NOMO-1 treated with DMSO at 0.1 percent for 48 hours (cell line): ENCODE data around the gene EDN2.

ENCODE experiments used
- DNase-seq: peaks from one replicate; lab custom pipeline; 2025; ENCODE audit not compliant: unreplicated experiment; lab: John Stamatoyannopoulos, UW

The EDN2 gene

DNA sequence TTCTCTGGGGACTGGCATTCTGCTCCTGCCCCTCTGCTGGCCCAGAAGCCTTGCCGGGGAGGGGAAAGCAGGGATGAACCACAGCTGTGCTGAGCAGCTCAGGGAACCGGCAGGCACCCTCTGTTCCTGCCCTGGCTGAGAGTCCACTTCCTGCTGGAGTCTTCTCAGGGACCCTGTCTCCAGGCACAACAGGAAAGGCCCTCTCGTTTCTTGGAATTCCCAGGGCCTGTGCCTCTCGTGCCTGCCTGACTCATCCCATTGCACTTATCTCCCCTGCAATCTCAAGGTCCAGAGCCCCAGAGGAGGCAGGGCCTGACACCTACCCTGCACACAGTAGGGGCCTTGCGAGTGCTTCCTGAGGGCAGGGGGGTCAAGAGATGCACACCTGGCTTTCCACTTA is 1.1 kb upstream of the EDN2 start:
- no peak for DNase-seq

DNA sequence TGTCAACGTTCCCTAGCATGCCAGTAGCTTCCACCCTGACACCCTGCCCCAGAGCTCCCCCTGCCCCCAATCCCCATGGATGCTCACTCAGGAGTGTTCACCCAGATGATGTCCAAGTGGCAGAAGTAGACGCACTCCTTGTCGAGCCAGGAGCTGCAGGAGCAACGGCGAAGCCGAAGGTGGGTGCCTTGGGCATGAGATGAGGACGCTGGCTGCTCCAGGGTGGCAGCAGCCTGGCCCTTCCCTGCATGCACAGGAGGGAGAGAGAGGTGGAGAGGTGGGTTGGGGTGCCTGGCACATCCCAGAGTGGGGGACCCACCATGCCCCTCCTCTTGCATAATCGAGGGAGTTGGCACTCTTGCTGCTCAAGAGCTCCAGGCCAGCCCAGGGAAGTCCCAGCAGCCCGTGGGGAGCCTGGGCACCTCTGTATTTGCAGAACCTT is 502 bp downstream of the EDN2 start:
- no peak for DNase-seq

DNA sequence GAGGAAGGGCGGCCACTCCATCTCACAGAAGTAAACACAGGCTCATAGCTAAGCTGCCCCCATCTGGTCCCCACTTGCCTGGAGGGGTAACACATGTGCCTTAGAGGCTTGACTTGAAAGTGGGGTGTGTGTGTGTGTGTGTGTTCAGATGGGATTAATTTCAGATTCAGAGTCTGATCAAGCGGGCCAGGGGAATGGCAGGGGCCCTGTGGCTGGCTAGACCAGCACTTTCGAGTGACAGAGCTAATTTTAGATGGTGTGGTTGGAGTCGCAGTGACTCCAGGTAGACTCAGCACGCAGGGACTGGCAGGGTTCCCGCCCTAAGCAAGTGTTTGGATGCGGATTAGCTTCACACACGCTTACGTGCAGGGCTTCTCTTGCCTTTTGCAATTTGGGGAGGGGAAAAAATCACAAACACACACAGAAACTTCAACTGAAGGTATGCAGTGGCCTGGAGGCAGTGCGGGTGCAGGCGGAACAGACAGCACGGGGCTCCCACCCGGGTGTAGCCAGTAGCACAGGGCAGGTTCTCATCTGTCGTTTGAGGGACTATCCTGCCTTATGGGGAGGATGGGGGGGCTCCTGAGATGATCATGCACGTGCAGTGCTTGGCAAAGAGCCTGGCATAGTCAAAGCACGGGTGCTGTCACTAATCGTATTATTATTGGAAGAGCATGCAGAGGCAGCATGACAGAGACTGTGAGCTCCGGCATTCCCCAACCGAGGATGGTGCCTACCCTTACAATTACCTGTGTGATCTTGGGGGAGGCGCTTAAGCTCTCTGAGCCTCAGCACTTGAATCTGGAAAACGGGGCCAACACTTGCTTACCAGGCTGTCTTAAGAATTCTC is 1.3 kb downstream of the EDN2 start:
- DNase-seq = no peak

DNA sequence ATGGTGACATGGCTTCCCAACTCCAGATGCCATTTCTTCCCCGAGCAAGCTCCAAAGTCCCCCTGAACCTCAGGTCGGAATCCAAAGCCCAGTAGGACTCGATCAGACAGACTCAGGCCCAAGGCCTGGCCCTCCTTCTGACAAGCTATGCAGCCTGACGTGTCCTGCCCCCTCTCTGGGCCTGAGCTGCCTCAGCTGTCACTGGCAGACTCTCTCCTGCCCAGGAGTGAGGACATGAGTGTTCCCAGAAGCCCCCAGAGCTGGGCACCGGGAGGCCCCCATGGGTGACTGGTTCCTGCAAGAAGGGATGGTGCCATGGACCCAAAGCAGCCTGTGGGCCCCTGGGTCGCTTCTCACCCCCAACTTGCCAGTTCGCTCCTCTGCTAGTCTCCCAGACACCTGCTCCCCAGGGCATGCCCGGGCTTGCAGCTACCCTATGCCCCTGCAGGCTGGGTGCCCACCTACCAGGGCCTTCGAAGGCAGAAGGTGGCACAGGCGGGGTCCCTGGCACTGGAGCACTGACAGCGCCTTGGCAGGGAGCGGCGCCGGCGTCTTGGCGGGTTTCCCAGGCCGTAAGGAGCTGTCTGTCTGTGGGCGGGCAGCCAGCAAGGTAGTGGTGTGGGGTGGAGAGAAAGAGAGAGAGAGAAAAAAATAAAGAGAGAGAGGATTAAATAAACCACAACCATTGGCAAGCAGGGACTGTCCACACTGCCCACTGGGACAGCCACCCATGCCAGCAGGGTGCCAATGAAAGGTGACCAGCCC is 2.3 kb downstream of the EDN2 start:
- no peak for DNase-seq

DNA sequence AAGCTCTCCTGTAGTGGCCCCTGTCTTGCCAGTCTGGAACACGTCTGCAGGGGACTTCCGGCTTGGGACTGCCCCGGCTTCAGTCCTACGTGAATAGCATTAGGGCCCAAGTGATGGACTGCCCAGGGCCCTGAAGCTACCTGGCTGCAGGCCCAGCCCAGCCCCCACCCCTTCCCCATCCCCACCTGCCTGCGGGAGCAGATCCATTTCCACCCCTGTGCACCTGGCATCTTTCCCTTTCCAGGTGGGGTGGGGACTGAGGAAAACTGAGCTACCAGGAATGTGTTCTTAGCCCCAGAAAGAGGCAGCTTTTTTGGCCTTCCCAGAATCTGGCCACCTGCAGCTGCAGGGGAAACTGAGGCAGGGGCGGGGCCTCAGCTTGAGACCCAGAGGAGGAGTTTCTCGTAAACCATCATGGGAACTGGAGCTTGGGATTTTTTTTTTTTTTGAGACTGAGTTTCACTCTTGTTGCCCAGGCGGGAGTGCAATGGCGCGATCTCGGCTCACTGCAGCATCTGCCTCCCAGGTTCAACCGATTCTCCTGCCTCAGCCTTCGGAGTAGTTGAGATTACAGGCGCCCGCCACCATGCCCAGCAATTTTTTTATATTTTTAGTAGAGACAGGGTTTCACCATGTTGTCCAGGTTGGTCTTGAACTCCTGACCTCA is 3.2 kb downstream of the EDN2 start:
- DNase-seq = no peak

DNA sequence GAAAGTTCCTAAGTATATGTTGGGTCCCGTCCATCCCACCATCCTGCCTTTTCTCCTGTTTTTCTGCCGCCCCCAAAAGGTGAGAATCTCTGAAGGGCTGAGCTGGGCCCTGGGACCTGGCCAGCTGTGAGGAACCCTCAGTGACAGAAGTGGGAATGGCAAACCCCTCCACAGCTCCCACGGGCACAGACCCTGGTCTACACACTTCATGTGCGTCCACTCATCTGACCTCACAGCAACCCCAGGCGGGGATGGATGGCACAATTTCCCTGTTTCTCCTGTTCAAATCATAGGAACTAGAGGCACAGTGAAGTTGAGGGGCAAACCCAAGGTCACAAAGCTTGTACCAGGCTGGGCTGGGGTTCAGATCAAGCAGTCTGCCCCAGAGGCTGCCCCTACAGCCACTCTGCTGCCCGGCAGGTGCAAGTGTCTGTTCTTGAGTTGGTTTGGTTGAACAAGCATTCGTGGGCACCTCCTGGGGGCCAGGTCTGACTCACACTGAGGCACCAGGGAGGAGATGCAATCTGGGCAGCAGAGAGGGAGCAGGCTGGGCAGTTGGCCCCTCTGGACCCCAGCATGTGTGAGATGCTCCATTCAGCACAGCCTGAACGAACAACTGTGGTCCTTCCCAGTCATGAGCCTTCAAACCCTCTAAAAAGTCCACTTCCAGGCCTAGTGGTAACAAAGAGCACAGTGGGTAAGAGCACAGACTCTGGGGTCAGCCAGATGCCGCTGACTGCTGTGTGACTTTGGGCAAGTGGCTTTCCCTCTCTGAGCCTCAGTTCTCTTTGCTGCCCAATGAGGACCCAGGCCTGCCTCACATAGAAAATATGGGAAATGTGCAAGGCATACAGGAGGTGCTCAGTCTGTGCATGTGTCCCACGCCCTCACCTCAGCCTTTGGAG is 4.0 kb downstream of the EDN2 start:
- DNase-seq = no peak

DNA sequence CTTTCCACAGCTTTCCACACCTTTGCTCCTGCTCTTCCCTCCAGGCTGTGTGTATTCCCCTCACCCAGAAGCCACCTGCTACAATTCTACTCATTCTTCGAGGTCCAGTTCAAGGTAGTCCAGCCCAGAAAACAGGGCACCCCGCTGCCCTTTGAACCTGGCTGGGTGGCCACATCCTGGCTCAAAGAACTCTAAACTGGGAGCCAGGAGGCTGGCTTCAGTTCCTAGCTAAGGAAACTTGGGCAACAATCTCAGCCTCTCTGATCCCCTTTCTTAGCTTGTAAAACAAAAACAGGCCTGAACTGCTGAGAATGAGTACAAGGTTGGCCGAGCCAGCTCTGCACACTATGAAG is 4.7 kb downstream of the EDN2 start:
- no peak for DNase-seq

DNA sequence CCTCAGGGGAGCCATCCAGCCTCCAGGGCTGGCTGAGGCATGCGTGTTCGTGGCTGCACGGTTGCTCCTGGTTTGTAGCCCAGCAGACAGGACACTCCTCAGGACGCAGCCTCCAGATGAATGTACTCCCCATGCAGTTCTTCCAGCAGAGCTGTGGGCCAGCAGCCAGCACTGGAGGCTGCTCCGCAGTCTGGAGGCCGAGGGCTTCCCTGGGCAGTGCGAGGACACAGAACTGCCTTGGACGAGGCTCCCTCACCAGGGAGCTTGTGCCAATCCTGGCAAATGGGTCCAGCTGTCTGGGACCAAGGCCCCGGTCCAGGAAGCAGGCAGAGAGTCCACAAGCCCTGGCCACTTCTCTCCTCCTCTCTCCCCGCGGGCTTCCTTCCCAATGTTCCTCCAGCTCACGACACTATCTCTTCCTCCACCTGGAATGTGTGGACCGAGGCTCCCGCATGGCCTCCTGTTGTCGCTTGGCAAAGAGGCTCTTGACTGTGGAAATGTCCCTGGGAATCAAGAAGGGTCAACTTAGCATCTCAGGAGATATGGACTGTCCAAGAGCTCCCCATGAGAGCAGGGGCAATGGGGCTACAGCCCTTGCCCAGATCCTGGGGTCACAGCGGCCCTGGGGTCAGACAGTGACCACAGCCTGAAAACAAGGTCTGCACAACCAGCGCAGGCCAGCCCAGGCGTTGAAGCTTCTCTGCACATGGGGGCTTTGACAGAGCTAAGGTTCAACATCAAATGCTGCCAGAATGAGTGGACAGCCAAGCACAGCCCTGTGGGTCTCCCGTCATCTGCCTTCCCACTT is 5.3 kb downstream of the EDN2 start:
- DNase-seq = no peak

DNA sequence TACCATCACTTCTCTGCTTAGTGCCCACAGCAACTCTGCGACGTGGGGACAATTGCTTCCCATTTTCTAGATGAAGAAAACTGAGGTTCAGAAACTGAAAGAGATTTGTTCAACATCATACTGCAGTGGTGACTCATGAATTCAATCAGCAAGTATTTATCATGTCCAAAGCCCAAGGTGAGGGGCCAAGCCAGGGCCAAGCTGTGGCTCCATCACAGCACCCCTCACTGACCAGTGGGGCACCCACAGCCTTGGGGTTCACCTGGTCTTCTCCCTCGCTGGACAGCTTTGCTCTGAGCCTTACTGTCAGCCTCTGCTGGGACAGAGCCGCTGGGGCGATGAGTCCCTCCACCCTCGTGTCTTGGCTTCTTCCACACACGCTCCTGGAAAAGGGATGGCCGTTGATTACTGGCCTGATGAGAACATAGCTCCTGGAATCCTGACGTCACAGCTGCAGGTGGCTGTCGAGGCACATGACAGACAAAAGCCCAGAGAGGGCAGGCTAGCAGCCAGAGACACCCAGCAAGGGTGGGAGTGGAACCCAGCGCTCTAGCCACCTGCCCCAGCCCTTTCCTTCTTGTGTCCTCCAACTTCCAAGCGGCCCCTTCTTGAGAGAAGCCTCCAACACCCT is 6.2 kb downstream of the EDN2 start:
- DNase-seq = no peak

DNA sequence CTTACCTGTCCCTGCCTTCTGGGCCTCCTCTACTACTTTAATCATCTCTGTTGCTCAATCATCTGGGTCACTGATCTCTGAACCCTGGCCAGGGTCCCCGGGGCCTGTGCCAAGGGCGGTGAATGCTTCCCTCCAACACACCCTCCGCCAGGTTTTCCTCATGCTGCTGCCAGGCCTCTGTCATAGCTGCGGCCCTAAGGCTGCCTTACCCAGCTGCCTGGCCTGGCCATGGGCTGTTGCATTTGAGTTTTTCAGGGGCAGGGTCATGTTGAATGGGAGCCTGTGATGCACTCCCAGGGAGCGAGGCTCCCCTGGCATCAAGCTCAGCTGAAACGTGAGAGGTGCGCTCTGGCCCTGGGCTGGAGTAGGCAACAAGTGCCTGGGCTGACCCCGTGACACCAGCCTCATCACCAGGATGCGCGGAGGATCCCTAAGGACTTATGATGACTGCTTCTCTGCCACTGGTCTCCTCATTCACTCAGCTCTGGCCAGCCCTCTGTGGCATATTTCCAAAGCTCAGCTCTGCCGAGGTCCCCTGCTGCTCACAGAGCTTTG is 7.6 kb downstream of the EDN2 start:
- no peak for DNase-seq

DNA sequence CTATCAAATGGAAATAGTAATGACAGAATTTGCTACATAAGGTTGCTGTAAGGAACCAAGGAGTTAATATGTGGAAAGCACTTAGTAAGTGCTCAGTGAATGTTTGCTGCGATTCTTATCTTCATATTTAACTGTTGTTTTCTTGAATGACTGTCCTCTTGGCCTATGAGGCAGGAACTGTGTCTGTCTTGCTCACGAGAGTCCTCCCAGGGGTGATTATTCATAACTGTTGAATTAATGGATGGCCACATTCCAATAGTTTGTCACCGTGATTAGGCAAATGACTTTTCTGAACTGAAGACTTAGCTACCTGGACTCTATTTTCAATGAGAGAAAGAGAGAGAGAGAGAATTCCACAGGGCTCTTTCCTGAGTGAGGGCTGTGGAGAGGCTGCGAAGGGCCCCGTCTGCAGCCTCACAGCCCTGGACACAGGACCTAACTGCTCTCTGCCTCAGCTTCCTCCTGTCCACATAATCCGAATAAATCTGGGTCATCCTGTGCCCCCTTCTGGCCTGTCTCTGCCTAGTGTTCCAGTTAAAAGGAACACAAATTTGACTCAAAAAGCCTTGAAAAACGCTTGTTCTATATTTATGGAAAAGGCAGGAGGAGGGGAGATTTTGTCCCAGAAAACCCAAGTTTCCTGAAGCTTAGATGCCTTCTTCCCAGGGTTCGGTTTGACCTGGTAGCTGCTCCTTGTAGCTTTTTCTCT is 8.5 kb downstream of the EDN2 start:
- DNase-seq = no peak

DNA sequence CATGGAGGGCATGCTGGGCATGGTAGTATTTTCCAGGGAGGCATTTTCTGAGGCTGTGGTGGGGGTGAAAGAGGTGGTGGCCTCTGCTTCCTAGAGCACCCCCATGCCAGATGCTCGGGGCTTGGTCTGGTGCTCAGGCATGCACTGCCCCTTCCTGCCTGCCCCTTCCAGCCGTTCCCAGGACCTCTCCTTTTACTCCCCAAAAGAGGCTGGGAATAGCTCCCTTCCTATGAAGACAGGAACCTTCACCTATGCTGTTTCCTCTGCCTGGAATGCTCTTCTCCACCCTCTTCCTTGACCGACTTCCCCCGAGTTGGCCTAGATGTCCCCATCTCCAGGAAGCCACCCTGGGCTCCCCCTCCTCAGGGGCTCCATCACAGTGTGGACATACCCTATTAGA is 9.1 kb downstream of the EDN2 start:
- no peak for DNase-seq

DNA sequence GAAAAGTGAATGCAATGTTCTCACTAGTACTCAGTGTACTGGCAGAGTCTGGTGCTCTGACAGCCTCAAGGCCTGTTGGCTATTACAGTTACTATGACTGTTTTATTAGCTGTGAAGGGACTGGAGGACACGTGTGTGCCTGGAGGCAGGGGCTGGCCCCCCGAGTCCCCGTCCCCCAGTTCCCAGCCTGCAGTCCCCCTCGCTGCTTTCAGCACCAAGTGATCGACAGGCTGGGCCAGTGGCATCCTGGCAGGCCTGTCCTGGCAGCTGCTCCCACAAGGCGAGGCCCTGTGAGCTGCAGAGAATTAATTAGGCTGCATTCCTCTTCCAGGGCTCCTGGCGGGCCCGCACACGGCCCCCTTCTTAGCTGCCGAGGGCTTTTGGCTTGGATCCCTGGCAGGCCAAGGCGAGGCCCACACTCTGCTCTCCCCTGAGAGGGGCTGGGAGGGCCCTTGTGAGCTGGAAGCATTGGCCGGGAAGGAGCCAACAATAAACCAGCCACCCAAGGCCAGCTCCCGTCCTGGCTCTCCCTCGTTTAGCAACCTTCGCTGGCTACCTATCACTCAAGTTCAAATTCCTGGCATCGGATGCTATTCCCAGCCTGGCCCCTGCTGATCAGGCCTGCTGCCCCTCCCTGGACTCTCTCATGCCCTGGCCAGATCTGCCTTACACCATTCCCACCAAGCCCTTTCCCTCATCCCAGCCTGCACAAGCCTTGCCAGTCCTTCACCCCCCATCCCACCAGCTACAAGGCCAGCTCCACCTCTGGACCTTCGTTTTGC is 9.8 kb downstream of the EDN2 start:
- no peak for DNase-seq

DNA sequence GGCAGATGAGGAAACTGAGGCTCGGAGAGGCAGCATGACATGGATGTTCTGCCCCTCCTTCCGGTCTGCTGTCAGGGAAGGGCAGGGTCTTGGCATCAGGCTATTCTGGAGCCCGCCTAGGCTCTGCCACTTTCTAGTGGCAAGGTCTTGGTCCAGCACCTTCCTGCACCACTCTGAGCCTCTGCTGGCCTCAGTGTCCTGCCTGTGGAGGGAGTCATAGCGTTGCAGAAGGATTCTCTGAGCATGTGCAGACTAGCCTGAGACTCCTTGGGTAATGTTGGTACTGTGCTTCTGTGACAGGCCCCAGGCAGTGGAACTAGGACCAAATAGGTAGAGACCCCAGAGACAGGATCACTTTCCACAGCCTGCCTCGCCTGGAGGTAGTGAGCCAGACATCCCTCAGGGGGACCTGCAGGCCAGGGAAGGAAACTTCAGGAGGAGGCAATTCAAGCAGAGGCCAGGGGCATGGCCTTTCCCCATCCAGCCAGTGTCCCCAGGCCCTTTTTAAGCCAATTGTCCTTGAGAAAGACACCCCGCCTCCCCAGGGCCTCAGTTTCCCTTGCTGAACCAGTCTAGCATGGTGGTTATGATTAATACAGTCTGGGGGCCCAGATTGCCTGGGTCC is 10.6 kb downstream of the EDN2 start:
- DNase-seq = no peak

DNA sequence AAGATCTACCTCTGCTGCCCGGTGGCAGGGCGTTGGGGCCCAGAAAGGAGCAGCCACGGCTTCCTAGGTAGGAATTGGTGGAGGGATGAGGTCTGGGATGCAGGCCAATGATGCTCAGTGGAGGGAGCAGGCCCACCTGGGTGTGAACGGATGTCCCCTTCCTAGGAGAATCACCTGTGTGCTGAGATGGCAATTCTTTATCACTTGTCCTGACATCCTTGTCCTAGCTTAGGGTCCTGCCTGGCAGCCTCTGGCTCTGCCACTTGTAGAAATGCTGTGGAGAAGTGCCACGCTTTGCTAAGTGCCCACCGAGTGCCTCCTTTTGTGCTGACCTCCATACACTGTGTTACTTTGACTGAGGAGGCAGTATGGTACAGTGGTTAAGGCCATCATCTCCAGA is 12.8 kb downstream of the EDN2 start:
- no peak for DNase-seq

DNA sequence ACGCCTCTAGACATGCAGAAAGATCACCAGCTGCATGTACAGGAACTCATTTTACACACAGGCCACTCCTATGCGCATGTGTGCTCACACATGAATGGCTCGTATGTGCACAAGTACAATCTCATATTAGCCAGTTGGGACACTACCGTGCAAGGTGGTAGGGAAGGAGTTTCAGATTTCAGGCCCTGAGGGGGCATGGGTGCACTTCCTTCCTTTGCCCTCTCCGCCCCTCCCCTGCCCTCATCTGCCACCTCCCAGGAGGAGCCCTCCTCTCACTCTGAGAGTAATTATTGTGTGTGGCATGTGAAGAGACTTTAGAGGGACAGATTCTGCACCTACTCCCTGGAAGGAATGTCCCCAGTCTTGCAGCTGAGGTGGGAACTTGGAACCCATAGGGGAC is 14.8 kb downstream of the EDN2 start:
- DNase-seq = no peak

DNA sequence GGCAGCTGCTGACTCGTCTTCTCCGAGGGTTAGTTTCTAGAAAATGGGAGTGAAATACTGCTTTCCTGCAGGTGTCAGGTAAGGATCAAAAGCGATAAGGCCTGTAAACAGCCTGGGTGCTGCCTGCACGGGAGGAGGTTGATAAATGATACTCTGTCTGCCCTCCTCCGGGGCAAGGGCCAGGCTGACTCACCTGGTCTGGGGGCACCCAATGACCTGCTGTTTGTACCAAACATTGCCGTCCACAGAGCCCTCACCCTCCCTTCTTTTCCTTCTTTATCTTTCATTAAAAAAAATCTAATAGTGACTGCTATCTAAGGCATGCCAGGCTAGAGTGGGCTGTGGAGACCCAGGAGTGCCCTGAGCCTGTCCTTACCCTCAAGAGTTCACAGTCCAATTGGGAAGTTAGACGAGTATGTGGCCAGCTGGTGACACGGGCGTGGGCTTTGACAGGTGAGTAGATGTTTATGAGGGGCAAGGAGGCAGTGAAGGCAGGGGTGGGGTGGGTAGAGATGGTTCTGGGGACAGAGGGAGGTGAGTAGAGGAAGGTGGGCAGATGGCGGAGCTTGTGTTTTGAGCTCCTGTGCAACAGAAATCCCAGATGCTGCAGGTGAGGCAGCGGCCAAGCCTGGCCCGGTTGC is 16.2 kb downstream of the EDN2 start:
- no peak for DNase-seq
